Keratinocyte (primary cell): Measurements from ENCODE around the gene PARD6G. TPM values are rescaled to one million over a fixed set of nuclear protein-coding genes. Genes with fewer than 3 reads are reported as not detected.

ENCODE experiments used
- DNase-seq: peaks from one replicate; pipeline ENCODE4 v3.0.0-alpha.2; 2011; ENCODE audit warnings: low read depth, missing footprints, low spot score
- FAIRE-seq: peaks from 2 replicates; lab custom pipeline; 2011; peaks lifted over from hg19 to GRCh38; lab: Jason Lieb, UNC
- H2AFZ ChIP-seq: 2 replicates; pipeline ENCODE4 v1.6.0; 2012; ENCODE audit warnings: low read length, control low read depth, inconsistent platforms; ENCODE audit not compliant: control insufficient read depth
- H3K27ac ChIP-seq: 2 replicates; pipeline ENCODE4 v1.5.1; 2011; ENCODE audit warnings: low read length; ENCODE audit not compliant: control insufficient read depth, insufficient read depth
- H3K27me3 ChIP-seq: 3 replicates; pipeline ENCODE4 v1.6.0; 2011; ENCODE audit warnings: low read length; ENCODE audit not compliant: control insufficient read depth, insufficient read depth; ENCODE audit errors: extremely low read depth
- H3K36me3 ChIP-seq, 2 experiments: 2 replicates in 1 of 2; 3 replicates in 1 of 2; pipeline ENCODE4 v1.5.1; 2011; ENCODE audit warnings: low read length in 2 of 2, mild to moderate bottlenecking in 1 of 2; ENCODE audit not compliant: control insufficient read depth in 2 of 2, insufficient read depth in 2 of 2; ENCODE audit errors: extremely low read depth in 1 of 2
- H3K4me1 ChIP-seq: 3 replicates; pipeline ENCODE4 v1.5.1; 2011; ENCODE audit warnings: low read length; ENCODE audit not compliant: control insufficient read depth, insufficient read depth; ENCODE audit errors: extremely low read depth
- H3K4me2 ChIP-seq: 3 replicates; pipeline ENCODE4 v1.6.0; 2011; ENCODE audit warnings: low read depth, low read length; ENCODE audit not compliant: control insufficient read depth, insufficient read depth; ENCODE audit errors: extremely low read depth
- H3K4me3 ChIP-seq, 3 experiments: fragments of 200-600 bp in 1 of 3; sonication (generic) in 1 of 3; 2 replicates in 2 of 3; 3 replicates in 1 of 3; pipeline ENCODE4 v1.5.1; 2011 to 2016; ENCODE audit warnings: low read length in 3 of 3, mild to moderate bottlenecking in 3 of 3, control low read depth in 2 of 3, inconsistent platforms in 1 of 3, low read depth in 1 of 3, mixed read lengths in 1 of 3, mixed run types in 1 of 3, moderate library complexity in 1 of 3; ENCODE audit not compliant: control insufficient read depth in 2 of 3, insufficient read depth in 2 of 3; ENCODE audit errors: extremely low read depth in 1 of 3
- H3K79me2 ChIP-seq: 2 replicates; pipeline ENCODE4 v1.6.0; 2012; ENCODE audit warnings: low read length; ENCODE audit not compliant: control insufficient read depth, insufficient read depth
- H3K9ac ChIP-seq: 3 replicates; pipeline ENCODE4 v1.6.0; 2011; ENCODE audit warnings: low read length; ENCODE audit not compliant: control insufficient read depth, insufficient read depth; ENCODE audit errors: extremely low read depth
- H3K9me1 ChIP-seq: 3 replicates; pipeline ENCODE4 v1.6.0; 2011; ENCODE audit warnings: low read length; ENCODE audit not compliant: control insufficient read depth, insufficient read depth; ENCODE audit errors: extremely low read depth
- H3K9me3 ChIP-seq: 2 replicates; pipeline ENCODE4 v1.5.1; 2012; ENCODE audit warnings: low read depth, low read length; ENCODE audit not compliant: control insufficient read depth
- H4K20me1 ChIP-seq: 3 replicates; pipeline ENCODE4 v1.6.0; 2011; ENCODE audit warnings: low read length; ENCODE audit not compliant: control insufficient read depth, insufficient read depth; ENCODE audit errors: extremely low read depth
- CTCF ChIP-seq, 3 experiments: IDR thresholded peaks in 1 of 3; conservative IDR thresholded peaks in 1 of 3; optimal IDR thresholded peaks in 1 of 3; 2 replicates in 2 of 3; 3 replicates in 1 of 3; pipeline versions ENCODE3 to v1.5.1; 2011; ENCODE audit warnings: low read length in 3 of 3, mild to moderate bottlenecking in 3 of 3, moderate library complexity in 2 of 3, control low read depth in 1 of 3, inconsistent platforms in 1 of 3; ENCODE audit not compliant: insufficient read depth in 2 of 3; ENCODE audit errors: extremely low read depth in 1 of 3
- EZH2 ChIP-seq: IDR thresholded peaks from one replicate; pipeline ENCODE4 v1.6.1; 2012; ENCODE audit warnings: inconsistent platforms, mild to moderate bottlenecking, low read length, moderate library complexity
- dilution Hi-C: fragments of 300-500 bp; cut with MboI; formaldehyde crosslinking; loops from one replicate; pipeline ENCODE4 v1.7.0; 2020; ENCODE audit warnings: low sequenced_read_pairs; ENCODE audit not compliant: extremely low pct_ligation_motif_present
- polyA plus RNA-seq, 5 experiments: library from polyadenylated mRNA; depleted of rRNA in 3 of 5; stranded (reverse) in 3 of 5; stranded (forward) in 1 of 5; unstranded in 1 of 5; fragments of >200 nt; gene quantifications; 1 replicate in 1 of 5; 2 replicates in 3 of 5; 3 replicates in 1 of 5; pipeline versions ENCODE4 v1.2.1 to v1.2.3, GENCODE V29; 2011 to 2012; ENCODE audit warnings: missing spikeins in 2 of 5, low read depth in 1 of 5, low replicate concordance in 1 of 5

The PARD6G gene
- polyA plus RNA-seq, 1 donor (not counting 4 experiments of a cell fraction or from before 2014, with no cell fraction given), result 21.3 TPM

GRCh38 chr18:80228051-80228848 is 19.1 kb downstream of the PARD6G start:
- peaks cover 10% of the 10 kb centered on the region for H3K9me1 ChIP-seq
- peaks cover 25% of the 10 kb centered on the region for H3K4me1 ChIP-seq
- H3K9me3 ChIP-seq, result no peaks in the 10 kb centered on the region
- H2AFZ ChIP-seq, result no peak overlapping the region
- H3K4me3 ChIP-seq, result no peak overlapping the region
- no peak overlapping the region for H3K4me2 ChIP-seq
- dilution Hi-C loops, result no loop called here
- TF ChIP-seq EZH2 (no peak), CTCF (optimal IDR thresholded peaks at IDR 0.05 in 1 of 3, IDR thresholded peaks at IDR 0.05 in 1 of 3, conservative IDR thresholded peaks at IDR 0.05 in 1 of 3; ENCODE audit: extremely low read depth in 1 of 3, insufficient read depth in 2 of 3, low read length in 3 of 3) (no peak)
- DNase-seq, result no peak
- no peaks in the 10 kb centered on the region for H3K27me3 ChIP-seq
- peaks cover 0 to 8% of the 10 kb centered on the region in 2 experiments for H3K36me3 ChIP-seq
- H3K79me2 ChIP-seq, result peaks cover 74% of the 10 kb centered on the region
- no peak for FAIRE-seq
- H3K9ac ChIP-seq, result no peak overlapping the region
- H3K27ac ChIP-seq, result no peak overlapping the region
- peaks cover 28% of the 10 kb centered on the region for H4K20me1 ChIP-seq

- dilution Hi-C loops, result no loop called here
These were observed 19.8 kb downstream of the PARD6G start for GRCh38 chr18:80227472-80227871.

More at GRCh38 chr18:80227472-80227871, 19.8 kb downstream of the PARD6G start:
- Histone ChIP-seq H3K79me2 (peaks cover 68% of the 10 kb centered on the region), H3K9me1 (peaks cover 10% of the 10 kb centered on the region), H3K9me3 (no peaks in the 10 kb centered on the region), H3K4me1 (peaks cover 23% of the 10 kb centered on the region), H4K20me1 (peaks cover 20% of the 10 kb centered on the region), H3K4me2 (no peak overlapping the region), H3K27me3 (no peaks in the 10 kb centered on the region), H2AFZ (no peak overlapping the region), H3K4me3 (no peak overlapping the region), H3K27ac (no peak overlapping the region), H3K9ac (no peak overlapping the region), H3K36me3 (peaks cover 0 to 8% of the 10 kb centered on the region in 2 experiments)
- no peak for FAIRE-seq
- TF ChIP-seq CTCF (optimal IDR thresholded peaks at IDR 0.05 in 1 of 3, IDR thresholded peaks at IDR 0.05 in 1 of 3, conservative IDR thresholded peaks at IDR 0.05 in 1 of 3; ENCODE audit: extremely low read depth in 1 of 3, insufficient read depth in 2 of 3, low read length in 3 of 3), result no peak
- no peak for TF ChIP-seq EZH2
- DNase-seq, result no peak
